HG02798 (cell line): ENCODE results near the gene CREB5.
A peak's percentile ranks its signal among the peaks of the same experiment; 100 is the strongest.

ENCODE experiments used
- ATAC-seq: cut with Tn5 transposase; IDR thresholded peaks from one replicate; pipeline ENCODE4 v1.9.1; 2021; ENCODE audit warnings: mild to moderate bottlenecking; ENCODE audit not compliant: unreplicated experiment, poor library complexity

CREB5 gene

GRCh38 chr7:28507525-28508282 lies 95.4 kb downstream of the CREB5 start:
- no peak for ATAC-seq

- peak; percentile 81 for ATAC-seq
Measured at GRCh38 chr7:28509251-28510025, 97.1 kb downstream of the CREB5 start.

GRCh38 chr7:28510026-28510369 lies 97.7 kb downstream of the CREB5 start:
- no peak for ATAC-seq

- no peak for ATAC-seq
Measured at GRCh38 chr7:28512668-28513440, 100.5 kb downstream of the CREB5 start.

GRCh38 chr7:28516390-28517172 lies 104.3 kb downstream of the CREB5 start:
- ATAC-seq: no peak

GRCh38 chr7:28517206-28517605 lies 104.9 kb downstream of the CREB5 start:
- no peak for ATAC-seq

DNA sequence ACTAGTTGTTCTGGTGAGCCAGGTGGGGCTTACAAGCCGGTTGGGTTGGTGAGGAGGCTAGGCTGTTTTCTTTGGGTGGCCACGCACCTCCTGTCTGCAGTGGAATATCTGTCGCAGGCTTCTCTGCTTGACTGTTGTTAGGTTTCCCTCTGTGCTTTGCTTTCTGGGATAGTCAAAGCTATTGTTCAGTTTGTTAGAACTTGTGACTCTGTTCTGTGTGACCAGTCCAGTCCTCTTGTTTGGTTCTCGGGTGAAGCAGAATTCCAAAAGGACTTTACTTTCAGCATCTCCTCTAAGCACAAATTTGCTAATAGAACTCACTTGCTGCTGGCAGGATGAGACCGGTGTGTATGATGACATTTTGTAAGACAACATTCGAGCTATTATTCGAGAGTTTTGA lies 105.3 kb downstream of the CREB5 start:
- ATAC-seq: no peak

- ATAC-seq: no peak
Measured at GRCh38 chr7:28520074-28521015, 108.0 kb downstream of the CREB5 start.

DNA sequence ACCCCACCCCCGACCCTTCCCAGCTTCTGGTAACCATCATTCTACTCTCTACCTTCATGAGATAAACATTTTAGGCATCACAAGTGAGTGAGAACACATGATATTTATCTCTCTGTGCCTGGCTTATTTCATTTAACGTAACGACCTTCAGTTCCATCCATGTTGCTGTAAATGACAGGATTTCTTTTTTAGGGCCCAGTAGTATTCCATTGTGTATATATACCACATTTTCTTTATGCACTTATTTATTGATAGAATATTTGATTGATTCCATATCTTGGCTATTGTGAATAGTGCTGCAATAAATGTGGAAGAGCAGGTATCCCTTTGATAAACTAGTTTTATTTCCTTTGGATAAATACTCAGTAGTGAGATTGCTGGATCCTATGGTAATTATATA lies 112.7 kb downstream of the CREB5 start:
- ATAC-seq: no peak

- ATAC-seq: no peak
Measured at GRCh38 chr7:28528899-28529298, 116.6 kb downstream of the CREB5 start.

- no peak for ATAC-seq
Measured at GRCh38 chr7:28529755-28530154, 117.4 kb downstream of the CREB5 start.

GRCh38 chr7:28530175-28530802 lies 118.0 kb downstream of the CREB5 start:
- ATAC-seq: no peak

DNA sequence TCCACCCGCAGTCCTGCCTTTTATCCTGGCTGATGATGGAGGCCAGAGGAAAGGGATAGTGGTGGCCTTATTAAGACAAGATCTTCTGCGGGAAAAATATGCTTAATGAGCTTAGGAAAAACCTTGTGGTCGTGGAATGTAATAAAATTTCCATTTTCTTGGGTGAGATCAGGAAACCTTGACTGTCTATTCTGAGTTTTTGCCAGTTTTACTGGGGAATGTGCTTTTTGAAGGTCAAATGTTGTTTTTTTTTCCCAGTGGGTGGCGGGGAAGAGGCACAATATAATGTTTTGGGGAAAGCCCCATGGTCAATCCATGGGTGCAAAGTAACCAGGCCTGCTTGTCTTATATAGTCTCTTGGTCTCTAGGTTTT lies 118.5 kb downstream of the CREB5 start:
- ATAC-seq: no peak

DNA sequence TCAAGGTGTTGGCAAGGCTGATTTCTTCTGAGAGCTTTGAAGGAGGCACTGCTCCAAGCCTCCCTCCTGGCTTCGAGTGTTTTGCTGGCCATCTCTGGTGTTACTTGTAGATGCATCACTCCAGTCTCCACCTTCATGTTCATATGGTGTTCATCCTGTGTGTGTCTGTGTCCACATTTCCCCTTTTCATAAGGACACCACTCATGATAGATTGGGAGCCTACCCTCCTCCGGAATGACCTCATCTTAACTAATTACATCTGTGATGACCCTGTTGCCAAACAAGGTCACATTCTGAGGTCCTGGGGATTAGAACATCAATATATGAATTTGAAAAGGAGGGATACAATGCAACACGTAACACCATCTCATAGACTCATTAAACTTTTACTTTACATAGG lies 119.0 kb downstream of the CREB5 start:
- ATAC-seq: no peak

- no peak for ATAC-seq
Measured at GRCh38 chr7:28532181-28532580, 119.9 kb downstream of the CREB5 start.

GRCh38 chr7:28533267-28533666 lies 120.9 kb downstream of the CREB5 start:
- no peak for ATAC-seq

- ATAC-seq: no peak
Measured at GRCh38 chr7:28533731-28534531, 121.6 kb downstream of the CREB5 start.

DNA sequence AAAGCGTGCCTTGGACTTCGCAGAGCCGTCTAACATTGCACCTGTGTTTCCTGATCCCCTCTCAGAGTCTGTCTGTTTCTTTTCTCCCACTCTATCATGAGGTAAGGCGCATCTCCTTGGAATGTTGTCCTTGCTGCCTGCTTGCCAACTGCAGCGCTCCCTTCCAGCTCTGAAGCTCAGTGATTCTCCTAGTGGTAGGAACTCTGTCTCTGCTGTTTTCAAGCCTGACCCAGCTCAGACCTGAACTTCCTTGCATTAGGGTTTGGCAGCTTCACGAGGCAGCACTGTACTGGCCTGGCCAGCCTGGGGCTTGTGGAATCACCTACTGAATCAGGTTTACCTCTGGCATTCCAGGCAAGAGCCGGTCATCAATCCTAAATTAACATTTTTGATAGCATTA lies 123.9 kb downstream of the CREB5 start:
- no peak for ATAC-seq
